Activated gamma-delta T cell treated with anti-CD3 and anti-CD28 coated beads, Interleukin-2, amount 50 U/mL, for 16 hours (primary cell): Measurements from ENCODE around the gene RB1.
"Not testable (repeated sequence)": the region's sequence is repeated elsewhere in the genome, so short reads cannot be mapped to it uniquely, and the experiment has no call there.

Experiments used
- DNase-seq: peaks from one replicate; pipeline ENCODE4 v3.0.0-alpha.2; 2020; ENCODE audit warnings: low read depth

Gene RB1

GRCh38 chr13:48411841-48412531 lies 108.4 kb downstream of the RB1 start:
- DNase-seq: no peak

- DNase-seq: no peak
Measured at GRCh38 chr13:48412881-48413351, 109.4 kb downstream of the RB1 start, which contains the start of gene LPAR6. Gene LPAR6 (minus strand): TSS chr13:48413113. CDS start chr13:48412423, 690 bp downstream.

GRCh38 chr13:48414501-48414900 lies 111.0 kb downstream of the RB1 start:
- no peak for DNase-seq

GRCh38 chr13:48415516-48415915 lies 112.0 kb downstream of the RB1 start:
- no peak for DNase-seq

- not testable (repeated sequence) for DNase-seq
Measured at GRCh38 chr13:48422003-48422402, 118.5 kb downstream of the RB1 start.

- DNase-seq: no peak
Measured at GRCh38 chr13:48424212-48424611, 120.7 kb downstream of the RB1 start.

GRCh38 chr13:48426052-48426451 lies 122.5 kb downstream of the RB1 start:
- no peak for DNase-seq

GRCh38 chr13:48426755-48427298 lies 123.3 kb downstream of the RB1 start:
- not testable (repeated sequence) for DNase-seq

GRCh38 chr13:48429036-48429435 lies 125.5 kb downstream of the RB1 start:
- DNase-seq: no peak

GRCh38 chr13:48429886-48430285 lies 126.3 kb downstream of the RB1 start:
- no peak for DNase-seq

- DNase-seq: no peak
Measured at GRCh38 chr13:48431431-48431830, 127.9 kb downstream of the RB1 start.

GRCh38 chr13:48431987-48432615 lies 128.6 kb downstream of the RB1 start:
- DNase-seq: no peak

GRCh38 chr13:48434200-48434599 lies 130.6 kb downstream of the RB1 start:
- DNase-seq: no peak

GRCh38 chr13:48436661-48437288 lies 133.2 kb downstream of the RB1 start:
- no peak for DNase-seq

- no peak for DNase-seq
Measured at GRCh38 chr13:48437371-48437770, 133.8 kb downstream of the RB1 start.

GRCh38 chr13:48443442-48444208 lies 140.1 kb downstream of the RB1 start:
- DNase-seq: no peak

GRCh38 chr13:48446464-48446863 lies 142.9 kb downstream of the RB1 start:
- DNase-seq: no peak

- no peak for DNase-seq
Measured at GRCh38 chr13:48448285-48448958, 144.9 kb downstream of the RB1 start.

- DNase-seq: no peak
Measured at GRCh38 chr13:48448959-48449614, 145.5 kb downstream of the RB1 start.

- DNase-seq: no peak
Measured at GRCh38 chr13:48449656-48450055, 146.1 kb downstream of the RB1 start.

GRCh38 chr13:48451196-48451595 lies 147.6 kb downstream of the RB1 start:
- not testable (repeated sequence) for DNase-seq
